Measurements from ENCODE around the gene ELOVL6. TPM values are rescaled to one million over a fixed set of nuclear protein-coding genes. Genes with fewer than 3 reads are reported as not detected.
A peak's percentile ranks its signal among the peaks of the same experiment; 100 is the strongest.

The ELOVL6 gene
- total and polyA plus RNA-seq, 9 of the 15 experiments (the other 6 are each of a cell fraction or from before 2014, with no cell fraction given): 18.3 to 82.6 (median 46.0) TPM

DNA sequence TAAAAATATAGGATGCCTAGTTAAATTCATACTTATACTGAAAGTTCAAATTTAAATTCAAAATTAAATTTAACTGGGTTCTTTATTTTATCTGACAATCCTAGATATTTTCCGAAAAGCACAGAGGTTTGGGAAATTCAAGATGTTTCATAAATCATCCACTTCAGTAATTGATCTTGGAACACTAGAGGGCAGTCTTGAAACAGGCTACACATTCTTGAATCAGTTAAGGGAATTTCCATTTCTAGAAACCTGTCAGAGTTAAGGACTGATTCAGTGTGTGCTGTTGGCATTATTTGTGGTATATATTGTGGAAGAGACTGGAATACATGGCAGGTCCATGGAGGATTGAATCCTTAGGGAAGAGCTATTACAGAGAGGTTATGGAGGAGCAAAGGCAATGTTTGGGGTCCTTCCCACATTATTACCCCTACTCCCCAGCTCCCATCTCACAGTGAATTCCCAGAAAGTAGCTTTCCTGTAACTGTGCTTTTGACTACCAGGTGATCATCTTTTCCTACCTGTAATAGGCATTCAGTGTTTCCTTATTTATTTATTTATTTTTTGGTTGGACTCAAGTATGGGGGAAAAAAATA lies 192.9 kb downstream of the ELOVL6 start:
- WGBS (ENCODE audit: insufficient coverage, low coverage, missing lambda C conversion rate): 0% methylated on average over 1 of the region's 1 CpG
- CTCF ChIA-PET (ENCODE audit: low intra/inter-chr PET ratio): interaction anchor here (0.5 to 12.8 kb wide), 6 partner anchors 209 to 583 kb away, joined by 3 to 252 read pairs (median 5); no protein-coding TSS in a partner anchor
- Histone ChIP-seq H3K4me3 (no peak overlapping the region), H2AFZ (ENCODE audit: low read depth, low read length) (no peak overlapping the region), H3K9me3 (replicated peaks; ENCODE audit: control insufficient read depth, insufficient read depth, low read depth, low read length) (no peaks in the 10 kb centered on the region), H3K4me2 (ENCODE audit: insufficient read depth, low read length) (no peak overlapping the region), H3K9me1 (ENCODE audit: control insufficient read depth, insufficient read depth, low read length) (no peaks in the 10 kb centered on the region), H4K20me1 (replicated peaks; ENCODE audit: control insufficient read depth, insufficient read depth, low read length) (no peaks in the 10 kb centered on the region), H3K4me1 (replicated peaks in 1 of 2; ENCODE audit: control insufficient read depth in 2 of 2, insufficient read depth in 2 of 2, low read length in 2 of 2) (0 out of 5 replicates have a peak, but pooled peaks cover 0 to 2% of the 10 kb centered on the region in 2 experiments), H3K79me2 (ENCODE audit: control insufficient read depth, insufficient read depth, low read length) (no peaks in the 10 kb centered on the region), H3K27ac (ENCODE audit: extremely low read depth, low read depth, low read length) (no peak overlapping the region), H3K9ac (ENCODE audit: insufficient read depth in 1 of 2, low read depth in 2 of 2, low read length in 2 of 2) (no peak overlapping the region), H3K36me3 (ENCODE audit: control insufficient read depth, insufficient read depth, low read length) (no peaks in the 10 kb centered on the region), H3K27me3 (ENCODE audit: control insufficient read depth in 2 of 2, insufficient read depth in 2 of 2, low read length in 2 of 2) (no peaks in the 10 kb centered on the region)
- peak; percentile 20 to 65 (median 40) for DNase-seq (ENCODE audit: extremely low read depth in 1 of 4, low spot score in 3 of 4)
- BruUV-seq (replicated peaks): no TSS peak
- intact Hi-C loops (cut with micrococcal nuclease): loop anchor here (1.0 to 10.0 kb wide), 6 partner anchors 199 to 511 kb away; no protein-coding TSS in a partner anchor
- POLR2A ChIA-PET: no interaction called here
- ATAC-seq: peak; percentile 80
- in situ Hi-C loops (cut with MboI): loop anchor here (10.0 kb wide), 1 partner anchor 319 kb away; no protein-coding TSS in a partner anchor
- FAIRE-seq: peak; percentile 94
- no peak for TF ChIP-seq HEY1 (CRISPR knock-in tag; IDR thresholded peaks at IDR 0.05; ENCODE audit: borderline replicate concordance)
- TF ChIP-seq STAG1 (CRISPR knock-in tag; IDR thresholded peaks at IDR 0.05; ENCODE audit: borderline replicate concordance): peak; percentile 50; the same call in 1 of the 2 replicates
- peak; percentile 30; the same call in 1 of the 2 replicates for TF ChIP-seq TEAD4 (IDR thresholded peaks at IDR 0.05; ENCODE audit: low read length)
- TF ChIP-seq TEAD4 (CRISPR knock-in tag; IDR thresholded peaks at IDR 0.05; ENCODE audit: borderline replicate concordance): no peak
- peak; percentile 74 for TF ChIP-seq SMC3 (conservative IDR thresholded peaks at IDR 0.05; ENCODE audit: insufficient read depth, low read depth, low read length)
- TF ChIP-seq ASH1L (IDR thresholded peaks at IDR 0.05; ENCODE audit: borderline replicate concordance, low read depth, partially characterized antibody): no peak
- peak; percentile 86 to 92 for TF ChIP-seq RAD21 (CRISPR knock-in tag; conservative IDR thresholded peaks at IDR 0.05 in 1 of 2, IDR thresholded peaks at IDR 0.05 in 1 of 2)
- TF ChIP-seq, protein P1, sequence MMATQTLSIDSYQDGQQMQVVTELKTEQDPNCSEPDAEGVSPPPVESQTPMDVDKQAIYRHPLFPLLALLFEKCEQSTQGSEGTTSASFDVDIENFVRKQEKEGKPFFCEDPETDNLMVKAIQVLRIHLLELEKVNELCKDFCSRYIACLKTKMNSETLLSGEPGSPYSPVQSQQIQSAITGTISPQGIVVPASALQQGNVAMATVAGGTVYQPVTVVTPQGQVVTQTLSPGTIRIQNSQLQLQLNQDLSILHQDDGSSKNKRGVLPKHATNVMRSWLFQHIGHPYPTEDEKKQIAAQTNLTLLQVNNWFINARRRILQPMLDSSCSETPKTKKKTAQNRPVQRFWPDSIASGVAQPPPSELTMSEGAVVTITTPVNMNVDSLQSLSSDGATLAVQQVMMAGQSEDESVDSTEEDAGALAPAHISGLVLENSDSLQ (IDR thresholded peaks at IDR 0.05): peak; percentile 62
- no peak for TF ChIP-seq RERE (CRISPR knock-in tag; IDR thresholded peaks at IDR 0.05; ENCODE audit: borderline replicate concordance)
- no peak for TF ChIP-seq ZNF311 (CRISPR knock-in tag; IDR thresholded peaks at IDR 0.05)
- TF ChIP-seq, protein P2, sequence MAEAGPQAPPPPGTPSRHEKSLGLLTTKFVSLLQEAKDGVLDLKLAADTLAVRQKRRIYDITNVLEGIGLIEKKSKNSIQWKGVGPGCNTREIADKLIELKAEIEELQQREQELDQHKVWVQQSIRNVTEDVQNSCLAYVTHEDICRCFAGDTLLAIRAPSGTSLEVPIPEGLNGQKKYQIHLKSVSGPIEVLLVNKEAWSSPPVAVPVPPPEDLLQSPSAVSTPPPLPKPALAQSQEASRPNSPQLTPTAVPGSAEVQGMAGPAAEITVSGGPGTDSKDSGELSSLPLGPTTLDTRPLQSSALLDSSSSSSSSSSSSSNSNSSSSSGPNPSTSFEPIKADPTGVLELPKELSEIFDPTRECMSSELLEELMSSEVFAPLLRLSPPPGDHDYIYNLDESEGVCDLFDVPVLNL (CRISPR knock-in tag; IDR thresholded peaks at IDR 0.05; ENCODE audit: low read depth): no peak
- no peak for TF ChIP-seq CHCHD3 (CRISPR knock-in tag; IDR thresholded peaks at IDR 0.05)
